HG02798 (cell line): ENCODE measurements around the gene TTC9B.

Source experiments
- ATAC-seq: cut with Tn5 transposase; IDR thresholded peaks from one replicate; pipeline ENCODE4 v1.9.1; 2021; ENCODE audit warnings: mild to moderate bottlenecking; ENCODE audit not compliant: unreplicated experiment, poor library complexity

The TTC9B gene

GRCh38 chr19:40217934-40218890 lies at the start of gene TTC9B:
TSS of gene TTC9B (minus strand) at chr19:40218384. CDS start at chr19:40218381, 3 bp downstream.
- ATAC-seq: no peak

- no peak for ATAC-seq
These were observed 49.4 kb upstream of the TTC9B start for GRCh38 chr19:40267601-40267997.

GRCh38 chr19:40266912-40267600 lies 48.9 kb upstream of the TTC9B start:
- no peak for ATAC-seq

- ATAC-seq: no peak
These were observed 47.9 kb upstream of the TTC9B start for GRCh38 chr19:40266119-40266518.

GRCh38 chr19:40265763-40266099 lies 47.5 kb upstream of the TTC9B start:
- no peak for ATAC-seq

- no peak for ATAC-seq
These were observed 47.0 kb upstream of the TTC9B start for GRCh38 chr19:40265055-40265762.

- no peak for ATAC-seq
These were observed 46.3 kb upstream of the TTC9B start for GRCh38 chr19:40264314-40265054.

- ATAC-seq: no peak
These were observed 45.5 kb upstream of the TTC9B start for GRCh38 chr19:40263440-40264313.

GRCh38 chr19:40262422-40262821 lies 44.2 kb upstream of the TTC9B start:
- ATAC-seq: no peak

GRCh38 chr19:40261631-40262030 lies 43.4 kb upstream of the TTC9B start:
- ATAC-seq: no peak

GRCh38 chr19:40257096-40257517 lies 38.9 kb upstream of the TTC9B start:
- ATAC-seq: no peak

- ATAC-seq: no peak
These were observed 38.3 kb upstream of the TTC9B start for GRCh38 chr19:40256512-40256911.

GRCh38 chr19:40255619-40256166 lies 37.5 kb upstream of the TTC9B start:
- no peak for ATAC-seq

- no peak for ATAC-seq
These were observed 36.7 kb upstream of the TTC9B start for GRCh38 chr19:40254714-40255418.

GRCh38 chr19:40253611-40254092 lies 35.5 kb upstream of the TTC9B start:
- no peak for ATAC-seq

- no peak for ATAC-seq
These were observed 34.2 kb upstream of the TTC9B start for GRCh38 chr19:40252395-40252794.

GRCh38 chr19:40251991-40252390 lies 33.8 kb upstream of the TTC9B start:
- ATAC-seq: no peak

GRCh38 chr19:40251244-40251643 lies 33.1 kb upstream of the TTC9B start:
- ATAC-seq: no peak
